ENCODE measurements around the gene PTPRA.

The PTPRA gene

GRCh38 chr20:2851086-2851485, 22.2 kb upstream of the PTPRA start:
- DNase-seq, result no peak

GRCh38 chr20:2858591-2858990, 14.7 kb upstream of the PTPRA start:
- no peak for DNase-seq

- no peak for DNase-seq
Observed at GRCh38 chr20:2859330-2860121, 13.8 kb upstream of the PTPRA start.

GRCh38 chr20:2864626-2865025, 8.7 kb upstream of the PTPRA start:
- no peak for DNase-seq

- DNase-seq, result no peak
Observed at GRCh38 chr20:2865101-2865500, 8.2 kb upstream of the PTPRA start.

GRCh38 chr20:2865630-2866029, 7.7 kb upstream of the PTPRA start:
- DNase-seq, result no peak

- no peak for DNase-seq
Observed at GRCh38 chr20:2866236-2866635, 7.0 kb upstream of the PTPRA start.

GRCh38 chr20:2867081-2867864, 6.0 kb upstream of the PTPRA start:
- no peak for DNase-seq

- no peak for DNase-seq
Observed at GRCh38 chr20:2869381-2869780, 3.9 kb upstream of the PTPRA start.

GRCh38 chr20:2871111-2871465, 2.2 kb upstream of the PTPRA start:
- DNase-seq, result no peak

GRCh38 chr20:2871661-2872458, 1.4 kb upstream of the PTPRA start:
- DNase-seq, result no peak

GRCh38 chr20:2872459-2873009, 747 bp upstream of the PTPRA start:
- DNase-seq, result peak; percentile 6

GRCh38 chr20:2873747-2874041, 413 bp downstream of the PTPRA start:
- no peak for DNase-seq

- DNase-seq, result no peak
Observed at GRCh38 chr20:2874456-2874855, 1.2 kb downstream of the PTPRA start.

GRCh38 chr20:2875690-2876203, 2.5 kb downstream of the PTPRA start:
- DNase-seq, result no peak

GRCh38 chr20:2878515-2878914, 5.2 kb downstream of the PTPRA start:
- DNase-seq, result no peak

GRCh38 chr20:2879146-2879545, 5.9 kb downstream of the PTPRA start:
- DNase-seq, result no peak

GRCh38 chr20:2880650-2881049, 7.4 kb downstream of the PTPRA start:
- DNase-seq, result no peak

GRCh38 chr20:2883726-2884637, 10.7 kb downstream of the PTPRA start:
- no peak for DNase-seq

GRCh38 chr20:2887715-2888114, 14.4 kb downstream of the PTPRA start:
- DNase-seq, result no peak

- no peak for DNase-seq
Observed at GRCh38 chr20:2888224-2888955, 15.1 kb downstream of the PTPRA start.
